HepG2 (cell line): Measurements from ENCODE around the gene GNAT3.

Source experiments
- CENPX ChIP-seq: sonication (generic); formaldehyde crosslinking; IDR thresholded peaks from 2 replicates; pipeline ENCODE4 v1.9.0; 2021; ENCODE audit warnings: mild to moderate bottlenecking, missing genetic modification reagents, moderate library complexity
- CTCF ChIP-seq: sonication (generic); formaldehyde crosslinking; IDR thresholded peaks from 2 replicates; pipeline ENCODE4 v1.5.0; 2020; ENCODE audit warnings: mild to moderate bottlenecking, missing genetic modification reagents, moderate library complexity
- FOXP1 ChIP-seq, 2 experiments: fragments of 450-650 bp in 1 of 2; IDR thresholded peaks; 2 replicates each; pipeline ENCODE4 v1.6.1; 2017 to 2018; ENCODE audit warnings: antibody characterized with exemption in 1 of 2
- HDAC1 ChIP-seq: sonication (generic); formaldehyde crosslinking; IDR thresholded peaks from 2 replicates; pipeline ENCODE4 v1.5.1; 2020; ENCODE audit warnings: mild to moderate bottlenecking, missing genetic modification reagents
- HNRNPL ChIP-seq: fragments of 200-400 bp; formaldehyde crosslinking; IDR thresholded peaks from 2 replicates; pipeline ENCODE4 v1.6.1; 2017; ENCODE audit warnings: mild to moderate bottlenecking, low read depth, low read length
- MTF1 ChIP-seq: sonication (generic); formaldehyde crosslinking; IDR thresholded peaks from 2 replicates; pipeline ENCODE4 v1.5.0; 2020; ENCODE audit warnings: missing genetic modification reagents
- NFATC3 ChIP-seq: sonication (generic); formaldehyde crosslinking; IDR thresholded peaks from 2 replicates; pipeline ENCODE4 v1.5.1; 2020; ENCODE audit warnings: mild to moderate bottlenecking, missing genetic modification reagents
- SNRNP70 ChIP-seq: fragments of 200-400 bp; formaldehyde crosslinking; IDR thresholded peaks from 2 replicates; pipeline ENCODE4 v1.6.1; 2017; ENCODE audit warnings: mild to moderate bottlenecking, low read depth, low read length, moderate library complexity
- SP1 ChIP-seq, 2 experiments: fragments of 450-650 bp in 1 of 2; sonication (generic) in 1 of 2; formaldehyde crosslinking in 1 of 2; IDR thresholded peaks; 2 replicates each; pipeline versions ENCODE4 v1.4.0 to v1.6.1; 2016 to 2020; ENCODE audit warnings: missing genetic modification reagents in 1 of 2
- TBP ChIP-seq: sonication (generic); formaldehyde crosslinking; IDR thresholded peaks from 2 replicates; pipeline ENCODE4 v1.5.0; 2020; ENCODE audit warnings: missing genetic modification reagents
- ZNF761 ChIP-seq: sonication (generic); formaldehyde crosslinking; conservative IDR thresholded peaks from 2 replicates; pipeline ENCODE4 v1.4.0; 2020; ENCODE audit warnings: mild to moderate bottlenecking, missing genetic modification reagents
- TF ChIP-seq, protein P1 (sequence below): sonication (generic); formaldehyde crosslinking; IDR thresholded peaks from 2 replicates; pipeline ENCODE4 v1.8.1; 2023; ENCODE audit warnings: mild to moderate bottlenecking, inconsistent platforms, moderate library complexity, missing genetic modification reagents, borderline replicate concordance

DNA sequence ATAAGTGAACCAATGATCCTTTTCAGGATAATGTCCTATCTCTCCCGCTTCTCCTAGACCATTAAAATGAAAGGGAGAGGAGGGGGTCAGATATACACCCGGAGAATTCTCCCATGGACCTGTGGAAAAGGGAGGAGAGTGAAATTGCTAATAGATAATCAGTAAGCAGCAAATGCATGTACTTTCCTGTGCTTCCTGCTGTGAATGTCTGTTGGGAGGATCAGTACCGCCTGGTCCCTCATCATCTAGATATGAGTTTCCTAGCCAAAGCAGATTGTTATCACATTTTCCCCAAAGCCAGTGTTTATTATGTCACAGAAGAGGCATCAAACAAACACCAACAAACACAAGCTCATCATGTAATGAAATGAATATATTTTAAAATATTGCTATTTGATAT, 96.8 kb downstream of the GNAT3 start:
- TF ChIP-seq CENPX (CRISPR knock-in tag): no peak
- no peak for TF ChIP-seq SNRNP70
- TF ChIP-seq MTF1 (CRISPR knock-in tag): no peak
- TF ChIP-seq SP1 (IDR thresholded peaks at IDR 0.05): no peak
- TF ChIP-seq SP1 (CRISPR knock-in tag; IDR thresholded peaks at IDR 0.05): no peak
- no peak for TF ChIP-seq CTCF
- TF ChIP-seq NFATC3 (CRISPR knock-in tag): no peak
- TF ChIP-seq ZNF761 (CRISPR knock-in tag): no peak
- TF ChIP-seq, protein P1, sequence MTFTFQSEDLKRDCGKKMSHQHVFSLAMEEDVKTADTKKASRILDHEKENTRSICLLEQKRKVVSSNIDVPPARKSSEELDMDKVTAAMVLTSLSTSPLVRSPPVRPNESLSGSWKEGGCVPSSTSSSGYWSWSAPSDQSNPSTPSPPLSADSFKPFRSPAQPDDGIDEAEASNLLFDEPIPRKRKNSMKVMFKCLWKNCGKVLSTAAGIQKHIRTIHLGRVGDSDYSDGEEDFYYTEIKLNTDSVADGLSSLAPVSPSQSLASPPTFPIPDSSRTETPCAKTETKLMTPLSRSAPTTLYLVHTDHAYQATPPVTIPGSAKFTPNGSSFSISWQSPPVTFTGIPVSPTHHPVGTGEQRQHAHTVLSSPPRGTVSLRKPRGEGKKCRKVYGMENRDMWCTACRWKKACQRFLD (CRISPR knock-in tag): no peak
- TF ChIP-seq HDAC1 (CRISPR knock-in tag): no peak
- TF ChIP-seq HNRNPL: no peak
- TF ChIP-seq TBP (CRISPR knock-in tag): no peak
- no peak for TF ChIP-seq FOXP1 (IDR thresholded peaks at IDR 0.05)
- TF ChIP-seq FOXP1 (CRISPR knock-in tag; IDR thresholded peaks at IDR 0.05): no peak
